Type B pancreatic cell (in vitro differentiated cells): ENCODE results near the gene SH3BGRL3. TPM values are rescaled to one million over a fixed set of nuclear protein-coding genes. Genes with fewer than 3 reads are reported as not detected.

Source experiments
- DNase-seq: peaks from one replicate; pipeline ENCODE4 v3.0.0; 2021; ENCODE audit warnings: mixed read lengths; ENCODE audit not compliant: unreplicated experiment; ENCODE audit errors: extremely low spot score
- H3K27ac Mint-ChIP-seq: 2 replicates; pipeline ENCODE4 v1.8.0; 2021; ENCODE audit warnings: mild to moderate bottlenecking, mixed read lengths
- H3K27me3 Mint-ChIP-seq: 2 replicates; pipeline ENCODE4 v1.8.0; 2021; ENCODE audit warnings: mixed read lengths
- H3K36me3 Mint-ChIP-seq: 2 replicates; pipeline ENCODE4 v1.8.0; 2021; ENCODE audit warnings: mixed read lengths
- H3K4me1 Mint-ChIP-seq: one replicate; pipeline ENCODE4 v1.8.0; 2021; ENCODE audit warnings: mixed read lengths; ENCODE audit not compliant: unreplicated experiment
- H3K4me3 Mint-ChIP-seq: 2 replicates; pipeline ENCODE4 v1.8.0; 2021; ENCODE audit warnings: mild to moderate bottlenecking, mixed read lengths
- H3K9me3 Mint-ChIP-seq: 2 replicates; pipeline ENCODE4 v1.8.0; 2021; ENCODE audit warnings: mixed read lengths
- CTCF ChIP-seq: fragments of 200-600 bp; sonication (generic); conservative IDR thresholded peaks from 2 replicates; pipeline ENCODE4 v1.5.0; 2021; ENCODE audit warnings: antibody characterized with exemption, mild to moderate bottlenecking
- total RNA-seq: library from RNA; stranded (reverse); gene quantifications from 2 replicates; pipeline ENCODE4 v1.2.1, GENCODE V29; 2021; ENCODE audit warnings: low replicate concordance

Gene SH3BGRL3
- total RNA-seq, 1 donor from 2014 or later = 78.1 TPM

GRCh38 chr1:26278724-26279455 lies 996 bp upstream of the SH3BGRL3 start:
- TF ChIP-seq CTCF = no peak
- Mint-ChIP-seq H3K36me3 (peaks cover 21% of the 10 kb centered on the region), H3K9me3 (no peaks in the 10 kb centered on the region), H3K27me3 (no peaks in the 10 kb centered on the region), H3K27ac (peak overlapping the region; percentile 89), H3K4me3 (peak overlapping the region; percentile 95), H3K4me1 (peaks cover 46% of the 10 kb centered on the region)
- no peak for DNase-seq

GRCh38 chr1:26280333-26281042 lies 602 bp downstream of the SH3BGRL3 start:
- H3K27me3 Mint-ChIP-seq = no peaks in the 10 kb centered on the region
- H3K36me3 Mint-ChIP-seq = peaks cover 16% of the 10 kb centered on the region
- peaks cover 49% of the 10 kb centered on the region for H3K4me1 Mint-ChIP-seq
- H3K4me3 Mint-ChIP-seq = peak overlapping the region; percentile 95
- no peak for DNase-seq
- peak overlapping the region; percentile 85 for H3K27ac Mint-ChIP-seq
- TF ChIP-seq CTCF = no peak
- no peaks in the 10 kb centered on the region for H3K9me3 Mint-ChIP-seq

- H3K4me1 Mint-ChIP-seq = peaks cover 41% of the 10 kb centered on the region
Measured at GRCh38 chr1:26281091-26281958, 1.4 kb downstream of the SH3BGRL3 start.

GRCh38 chr1:26281971-26282370 lies 2.1 kb downstream of the SH3BGRL3 start:
- Mint-ChIP-seq H3K36me3 (peaks cover 10% of the 10 kb centered on the region), H3K4me3 (peak overlapping the region; percentile 84), H3K4me1 (peaks cover 38% of the 10 kb centered on the region), H3K27me3 (no peaks in the 10 kb centered on the region), H3K9me3 (no peaks in the 10 kb centered on the region), H3K27ac (peak overlapping the region; percentile 85)
- no peak for DNase-seq
- no peak for TF ChIP-seq CTCF

More at GRCh38 chr1:26281091-26281958, 1.4 kb downstream of the SH3BGRL3 start:
- H3K4me3 Mint-ChIP-seq = peak overlapping the region; percentile 84
- no peaks in the 10 kb centered on the region for H3K9me3 Mint-ChIP-seq
- H3K27me3 Mint-ChIP-seq = no peaks in the 10 kb centered on the region
- DNase-seq = no peak
- peaks cover 12% of the 10 kb centered on the region for H3K36me3 Mint-ChIP-seq
- no peak for TF ChIP-seq CTCF
- H3K27ac Mint-ChIP-seq = peak overlapping the region; percentile 85

GRCh38 chr1:26282401-26282918 lies 2.6 kb downstream of the SH3BGRL3 start:
- no peaks in the 10 kb centered on the region for H3K27me3 Mint-ChIP-seq
- H3K4me1 Mint-ChIP-seq = peaks cover 35% of the 10 kb centered on the region
- no peaks in the 10 kb centered on the region for H3K9me3 Mint-ChIP-seq

More at GRCh38 chr1:26282401-26282918, 2.6 kb downstream of the SH3BGRL3 start:
- Mint-ChIP-seq H3K36me3 (peaks cover 8% of the 10 kb centered on the region), H3K27ac (no peak overlapping the region), H3K4me3 (peak overlapping the region; percentile 45)
- no peak for TF ChIP-seq CTCF
- no peak for DNase-seq
